ENCODE data around the gene CCR5. TPM values are rescaled to one million over a fixed set of nuclear protein-coding genes. Genes with fewer than 3 reads are reported as not detected.

CCR5 gene
- total RNA-seq (2016; rRNA removed; fragmentation: Illumina TruSeq; extraction: Trizol), result not detected in 2 replicates
- not detected in 2 replicates for total RNA-seq (2016; cell fraction: cytosol; rRNA removed; fragmentation: Illumina TruSeq; extraction: Trizol; ENCODE audit: low read depth)
- total RNA-seq (2016; cell fraction: insoluble cytoplasmic fraction; rRNA removed; fragmentation: Illumina TruSeq; extraction: Trizol), result not detected in 2 replicates
- total RNA-seq (2016; cell fraction: membrane; rRNA removed; fragmentation: Illumina TruSeq; extraction: Trizol), result not detected in 2 replicates
- not detected in 2 replicates for total RNA-seq (2016; cell fraction: nucleus; rRNA removed; fragmentation: Illumina TruSeq; extraction: Trizol)
- not detected in 2 replicates for polyA plus RNA-seq (2011; rRNA removed)
- polyA plus RNA-seq (2011; cell fraction: cytosol; rRNA removed), result not detected in 2 replicates
- not detected in 2 replicates for polyA plus RNA-seq (2011; cell fraction: nucleus; rRNA removed)
- not detected in 2 replicates for polyA plus RNA-seq (2012)
- not detected in 2 replicates for polyA plus RNA-seq (2016; cell fraction: cytosol; fragmentation: Illumina TruSeq; extraction: Trizol; ENCODE audit: low read depth)
- not detected in 2 replicates for polyA plus RNA-seq (2016; cell fraction: insoluble cytoplasmic fraction; fragmentation: Illumina TruSeq; extraction: Trizol; ENCODE audit: low read depth)
- polyA plus RNA-seq (2016; cell fraction: membrane; fragmentation: Illumina TruSeq; extraction: Trizol; ENCODE audit: low read depth), result not detected in 2 replicates
- not detected in 2 replicates for polyA plus RNA-seq (2016; cell fraction: nucleus; fragmentation: Illumina TruSeq; extraction: Trizol; ENCODE audit: insufficient read depth, low read depth)
- polyA minus RNA-seq (2011; rRNA and poly(A)+ RNA removed; ENCODE audit: low replicate concordance), result not detected in 2 replicates
- polyA minus RNA-seq (2011; cell fraction: cytosol; rRNA and poly(A)+ RNA removed), result not detected in 2 replicates
- polyA minus RNA-seq (2011; cell fraction: nucleus; rRNA and poly(A)+ RNA removed), result not detected in 2 replicates
- not detected for Bru-seq, nascent RNA
- not detected for BruChase-seq, experiment 1, labeled RNA remaining after a 6-hour chase
- not detected for BruChase-seq, experiment 2, labeled RNA remaining after a 2-hour chase
- long read RNA-seq, experiment 1, result 0 reads
- long read RNA-seq, experiment 2, result 0 reads

- TF ChIP-seq ZNF83 (CRISPR knock-in tag; IDR thresholded peaks at IDR 0.05; ENCODE audit: borderline replicate concordance) (no peak), BHLHE40 (IDR thresholded peaks at IDR 0.05; ENCODE audit: low read length) (no peak), ZNF567 (CRISPR knock-in tag; IDR thresholded peaks at IDR 0.05; ENCODE audit: borderline replicate concordance) (no peak), HOXA3 (CRISPR knock-in tag; IDR thresholded peaks at IDR 0.05) (no peak), GATAD2A (CRISPR knock-in tag; IDR thresholded peaks at IDR 0.05) (no peak), ZNF33A (CRISPR knock-in tag; IDR thresholded peaks at IDR 0.05; ENCODE audit: borderline replicate concordance) (no peak)
- TF ChIP-seq, protein P1, sequence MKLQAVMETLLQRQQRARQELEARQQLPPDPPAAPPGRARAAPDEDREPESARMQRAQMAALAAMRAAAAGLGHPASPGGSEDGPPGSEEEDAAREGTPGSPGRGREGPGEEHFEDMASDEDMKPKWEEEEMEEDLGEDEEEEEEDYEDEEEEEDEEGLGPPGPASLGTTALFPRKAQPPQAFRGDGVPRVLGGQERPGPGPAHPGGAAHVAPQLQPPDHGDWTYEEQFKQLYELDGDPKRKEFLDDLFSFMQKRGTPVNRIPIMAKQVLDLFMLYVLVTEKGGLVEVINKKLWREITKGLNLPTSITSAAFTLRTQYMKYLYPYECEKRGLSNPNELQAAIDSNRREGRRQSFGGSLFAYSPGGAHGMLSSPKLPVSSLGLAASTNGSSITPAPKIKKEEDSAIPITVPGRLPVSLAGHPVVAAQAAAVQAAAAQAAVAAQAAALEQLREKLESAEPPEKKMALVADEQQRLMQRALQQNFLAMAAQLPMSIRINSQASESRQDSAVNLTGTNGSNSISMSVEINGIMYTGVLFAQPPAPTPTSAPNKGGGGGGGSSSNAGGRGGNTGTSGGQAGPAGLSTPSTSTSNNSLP (IDR thresholded peaks at IDR 0.05; ENCODE audit: low read depth, low read length), result no peak
- under 1% methylated on average over 5 of the region's 5 CpGs for WGBS (ENCODE audit: low lambda C conversion rate)
- no peak within 1 kb of the TSS for H2AFZ ChIP-seq (ENCODE audit: low read length)
- intact Hi-C loops (cut with micrococcal nuclease; ENCODE audit: unreplicated experiment) (no loop called here), in situ Hi-C loops (cut with HindIII; ENCODE audit: extremely low pct_ligation_motif_present, low pct_unique_long_range_greater_than_20kb) (no loop called here)
- FAIRE-seq (no peak), DNase-seq (ENCODE audit: low spot score) (no peak), ATAC-seq (no peak)
- H3K4me3 ChIP-seq (replicated peaks in 1 of 3; ENCODE audit: insufficient read depth in 1 of 3, low read depth in 2 of 3, low read length in 3 of 3), result no peak within 1 kb of the TSS
- no peaks in the 10 kb centered on the region for H4K20me1 ChIP-seq (ENCODE audit: insufficient read depth, low read length)
- ChIA-PET CTCF (ENCODE audit: low intra/inter-chr PET ratio, low total read pairs) (no interaction called here), POLR2A (no interaction called here)
- H3K4me2 ChIP-seq (ENCODE audit: low read depth, low read length), result no peak within 1 kb of the TSS
- no peaks in the 10 kb centered on the region for H3K9me3 ChIP-seq (ENCODE audit: low read length)
- peaks cover 2 to 12% of the 10 kb centered on the region in 2 experiments; a peak in 3 of 5 replicates for H3K27me3 ChIP-seq (ENCODE audit: control insufficient read depth in 1 of 2, insufficient read depth in 2 of 2, low read length in 2 of 2)
- H3K36me3 ChIP-seq (replicated peaks in 1 of 2; ENCODE audit: control insufficient read depth in 1 of 2, insufficient read depth in 2 of 2, low read length in 2 of 2), result no peaks in the 10 kb centered on the region
- H3K79me2 ChIP-seq (ENCODE audit: insufficient read depth, low read length), result no peaks in the 10 kb centered on the region
- H3K9ac ChIP-seq (ENCODE audit: insufficient read depth, low read depth, low read length), result no peak within 1 kb of the TSS
- BruUV-seq (replicated peaks), result no TSS peak
- no peak within 1 kb of the TSS for H3K27ac ChIP-seq (ENCODE audit: extremely low read length, insufficient read depth, low read length)
- peaks cover 13% of the 10 kb centered on the region for H3K4me1 ChIP-seq (ENCODE audit: insufficient read depth, low read length)
Measured at GRCh38 chr3:46370839-46371518, at the start of gene CCR5. CCR5 (plus strand) TSS chr3:46370946; CDS start chr3:46372903, 1,957 bp downstream.
